GM23338 (cell line): Measurements from ENCODE around the gene SZRD1.

Experiments
- CREB1 ChIP-seq: fragments of 250-450 bp; sonication (Bioruptor Pico); IDR thresholded peaks from 2 replicates; pipeline ENCODE4 v1.5.0; 2020; ENCODE audit warnings: low read depth, mild to moderate bottlenecking, moderate library complexity
- EZH2 ChIP-seq: fragments of 200-600 bp; sonication (generic); IDR thresholded peaks from one replicate; pipeline ENCODE4 v1.8.0; 2017; ENCODE audit warnings: antibody characterized with exemption, mild to moderate bottlenecking, low read depth; ENCODE audit not compliant: unreplicated experiment
- EZH2phosphoT487 ChIP-seq: fragments of 200-600 bp; sonication (generic); IDR thresholded peaks from one replicate; pipeline ENCODE4 v1.8.1; 2018; ENCODE audit warnings: antibody characterized with exemption; ENCODE audit not compliant: unreplicated experiment
- JUNB ChIP-seq: IDR thresholded peaks from one replicate; pipeline ENCODE4 v1.6.1; 2016; ENCODE audit warnings: antibody characterized with exemption; ENCODE audit not compliant: unreplicated experiment
- POLR2AphosphoS5 ChIP-seq: IDR thresholded peaks from 2 replicates; pipeline ENCODE4 v1.6.1; 2016; ENCODE audit warnings: antibody characterized with exemption, low read depth
- STAT1 ChIP-seq: IDR thresholded peaks from one replicate; pipeline ENCODE4 v1.6.1; 2016; ENCODE audit warnings: antibody characterized with exemption; ENCODE audit not compliant: unreplicated experiment
- ZNF331 ChIP-seq: fragments of 250-450 bp; sonication (Bioruptor Pico); IDR thresholded peaks from 2 replicates; pipeline ENCODE4 v1.5.0; 2020; ENCODE audit warnings: low read depth, mild to moderate bottlenecking, moderate library complexity
- TF ChIP-seq, protein P1 (sequence below), 2 experiments: fragments of 200-600 bp in 1 of 2; sonication (generic) in 1 of 2; conservative IDR thresholded peaks; 2 replicates each; pipeline versions ENCODE4 v1.5.1 to v1.6.1; 2016 to 2017; ENCODE audit warnings: antibody characterized with exemption in 2 of 2, low read depth in 2 of 2, mild to moderate bottlenecking in 2 of 2, moderate library complexity in 1 of 2
- TF ChIP-seq, protein P2 (sequence below): IDR thresholded peaks from 2 replicates; pipeline ENCODE4 v1.6.1; 2016; ENCODE audit warnings: antibody characterized with exemption
- TF ChIP-seq, protein P3 (sequence below): IDR thresholded peaks from one replicate; pipeline ENCODE4 v1.6.1; 2018; ENCODE audit warnings: antibody characterized with exemption; ENCODE audit not compliant: unreplicated experiment

DNA sequence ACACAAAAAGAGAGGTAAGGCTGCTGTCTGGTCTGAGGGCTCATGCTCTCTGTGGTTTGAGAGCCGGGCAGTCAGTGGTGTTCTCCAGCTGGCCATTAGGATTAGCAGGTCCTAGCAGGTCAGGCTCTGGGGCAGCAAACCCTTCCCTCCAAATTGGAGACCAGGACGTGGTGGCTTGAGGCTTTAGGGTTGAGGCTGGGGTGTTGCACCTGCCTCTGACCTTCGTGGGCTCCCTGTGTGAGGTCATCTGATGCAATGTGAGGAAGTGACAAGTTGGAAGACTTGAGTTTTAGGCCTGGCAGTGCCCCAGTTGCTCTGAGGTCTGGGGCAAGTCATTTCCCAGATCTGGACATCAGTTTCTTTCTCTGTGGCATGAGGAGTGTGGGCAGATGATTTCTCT, 24.4 kb downstream of the SZRD1 start:
- TF ChIP-seq POLR2AphosphoS5 (no peak), EZH2 (no peak), CREB1 (CRISPR knock-in tag) (no peak), ZNF331 (CRISPR knock-in tag) (no peak), EZH2phosphoT487 (no peak), STAT1 (no peak), JUNB (no peak)
- TF ChIP-seq, protein P1, sequence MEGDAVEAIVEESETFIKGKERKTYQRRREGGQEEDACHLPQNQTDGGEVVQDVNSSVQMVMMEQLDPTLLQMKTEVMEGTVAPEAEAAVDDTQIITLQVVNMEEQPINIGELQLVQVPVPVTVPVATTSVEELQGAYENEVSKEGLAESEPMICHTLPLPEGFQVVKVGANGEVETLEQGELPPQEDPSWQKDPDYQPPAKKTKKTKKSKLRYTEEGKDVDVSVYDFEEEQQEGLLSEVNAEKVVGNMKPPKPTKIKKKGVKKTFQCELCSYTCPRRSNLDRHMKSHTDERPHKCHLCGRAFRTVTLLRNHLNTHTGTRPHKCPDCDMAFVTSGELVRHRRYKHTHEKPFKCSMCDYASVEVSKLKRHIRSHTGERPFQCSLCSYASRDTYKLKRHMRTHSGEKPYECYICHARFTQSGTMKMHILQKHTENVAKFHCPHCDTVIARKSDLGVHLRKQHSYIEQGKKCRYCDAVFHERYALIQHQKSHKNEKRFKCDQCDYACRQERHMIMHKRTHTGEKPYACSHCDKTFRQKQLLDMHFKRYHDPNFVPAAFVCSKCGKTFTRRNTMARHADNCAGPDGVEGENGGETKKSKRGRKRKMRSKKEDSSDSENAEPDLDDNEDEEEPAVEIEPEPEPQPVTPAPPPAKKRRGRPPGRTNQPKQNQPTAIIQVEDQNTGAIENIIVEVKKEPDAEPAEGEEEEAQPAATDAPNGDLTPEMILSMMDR (conservative IDR thresholded peaks at IDR 0.05; ENCODE audit: low read depth in 2 of 2) = no peak
- TF ChIP-seq, protein P2, sequence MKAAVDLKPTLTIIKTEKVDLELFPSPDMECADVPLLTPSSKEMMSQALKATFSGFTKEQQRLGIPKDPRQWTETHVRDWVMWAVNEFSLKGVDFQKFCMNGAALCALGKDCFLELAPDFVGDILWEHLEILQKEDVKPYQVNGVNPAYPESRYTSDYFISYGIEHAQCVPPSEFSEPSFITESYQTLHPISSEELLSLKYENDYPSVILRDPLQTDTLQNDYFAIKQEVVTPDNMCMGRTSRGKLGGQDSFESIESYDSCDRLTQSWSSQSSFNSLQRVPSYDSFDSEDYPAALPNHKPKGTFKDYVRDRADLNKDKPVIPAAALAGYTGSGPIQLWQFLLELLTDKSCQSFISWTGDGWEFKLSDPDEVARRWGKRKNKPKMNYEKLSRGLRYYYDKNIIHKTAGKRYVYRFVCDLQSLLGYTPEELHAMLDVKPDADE = no peak
- TF ChIP-seq, protein P3, sequence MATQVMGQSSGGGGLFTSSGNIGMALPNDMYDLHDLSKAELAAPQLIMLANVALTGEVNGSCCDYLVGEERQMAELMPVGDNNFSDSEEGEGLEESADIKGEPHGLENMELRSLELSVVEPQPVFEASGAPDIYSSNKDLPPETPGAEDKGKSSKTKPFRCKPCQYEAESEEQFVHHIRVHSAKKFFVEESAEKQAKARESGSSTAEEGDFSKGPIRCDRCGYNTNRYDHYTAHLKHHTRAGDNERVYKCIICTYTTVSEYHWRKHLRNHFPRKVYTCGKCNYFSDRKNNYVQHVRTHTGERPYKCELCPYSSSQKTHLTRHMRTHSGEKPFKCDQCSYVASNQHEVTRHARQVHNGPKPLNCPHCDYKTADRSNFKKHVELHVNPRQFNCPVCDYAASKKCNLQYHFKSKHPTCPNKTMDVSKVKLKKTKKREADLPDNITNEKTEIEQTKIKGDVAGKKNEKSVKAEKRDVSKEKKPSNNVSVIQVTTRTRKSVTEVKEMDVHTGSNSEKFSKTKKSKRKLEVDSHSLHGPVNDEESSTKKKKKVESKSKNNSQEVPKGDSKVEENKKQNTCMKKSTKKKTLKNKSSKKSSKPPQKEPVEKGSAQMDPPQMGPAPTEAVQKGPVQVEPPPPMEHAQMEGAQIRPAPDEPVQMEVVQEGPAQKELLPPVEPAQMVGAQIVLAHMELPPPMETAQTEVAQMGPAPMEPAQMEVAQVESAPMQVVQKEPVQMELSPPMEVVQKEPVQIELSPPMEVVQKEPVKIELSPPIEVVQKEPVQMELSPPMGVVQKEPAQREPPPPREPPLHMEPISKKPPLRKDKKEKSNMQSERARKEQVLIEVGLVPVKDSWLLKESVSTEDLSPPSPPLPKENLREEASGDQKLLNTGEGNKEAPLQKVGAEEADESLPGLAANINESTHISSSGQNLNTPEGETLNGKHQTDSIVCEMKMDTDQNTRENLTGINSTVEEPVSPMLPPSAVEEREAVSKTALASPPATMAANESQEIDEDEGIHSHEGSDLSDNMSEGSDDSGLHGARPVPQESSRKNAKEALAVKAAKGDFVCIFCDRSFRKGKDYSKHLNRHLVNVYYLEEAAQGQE = no peak
